ENCODE results near the gene ACSS1.

ACSS1 gene

GRCh38 chr20:25058847-25059810 lies 1.2 kb upstream of the ACSS1 start:
- DNase-seq: no peak

- DNase-seq: peak; percentile 69
Observed at GRCh38 chr20:25057234-25058050, 497 bp downstream of the ACSS1 start.

- no peak for DNase-seq
Observed at GRCh38 chr20:25056690-25057233, 1.2 kb downstream of the ACSS1 start.

GRCh38 chr20:25055711-25056495 lies 2.0 kb downstream of the ACSS1 start:
- no peak for DNase-seq

GRCh38 chr20:25054995-25055629 lies 2.8 kb downstream of the ACSS1 start:
- DNase-seq: no peak

GRCh38 chr20:25054096-25054820 lies 3.7 kb downstream of the ACSS1 start:
- DNase-seq: no peak

GRCh38 chr20:25053255-25054031 lies 4.5 kb downstream of the ACSS1 start:
- no peak for DNase-seq

- DNase-seq: no peak
Observed at GRCh38 chr20:25052255-25053194, 5.4 kb downstream of the ACSS1 start.

GRCh38 chr20:25051386-25052155 lies 6.4 kb downstream of the ACSS1 start:
- DNase-seq: no peak

GRCh38 chr20:25050501-25051350 lies 7.2 kb downstream of the ACSS1 start:
- no peak for DNase-seq

- no peak for DNase-seq
Observed at GRCh38 chr20:25050082-25050481, 7.9 kb downstream of the ACSS1 start.

GRCh38 chr20:25049261-25050060 lies 8.5 kb downstream of the ACSS1 start:
- no peak for DNase-seq

- no peak for DNase-seq
Observed at GRCh38 chr20:25048519-25048952, 9.4 kb downstream of the ACSS1 start.

- no peak for DNase-seq
Observed at GRCh38 chr20:25047766-25048165, 10.2 kb downstream of the ACSS1 start.

GRCh38 chr20:25046736-25047666 lies 10.9 kb downstream of the ACSS1 start:
- DNase-seq: no peak
